Measurements from ENCODE around the gene SARNP.

SARNP gene

GRCh38 chr12:55736780-55737580 lies 80.5 kb downstream of the SARNP start:
- H3K27ac ChIP-seq (ENCODE audit: low read depth in 2 of 2, low read length in 2 of 2), result peak overlapping the region in 1 of 2 donors; percentile 10
- no peak overlapping the region for H3K9ac ChIP-seq (ENCODE audit: low read depth in 1 of 2, low read length in 2 of 2)
- peaks cover 0 to 3% of the 10 kb centered on the region in 2 donors for H3K27me3 ChIP-seq (ENCODE audit: control insufficient read depth in 2 of 2, insufficient read depth in 2 of 2, low read length in 2 of 2)
- peaks cover 0 to 3% of the 10 kb centered on the region in 2 donors for H3K36me3 ChIP-seq (ENCODE audit: control insufficient read depth in 2 of 2, insufficient read depth in 2 of 2, low read length in 2 of 2)
- H3K9me3 ChIP-seq (ENCODE audit: control insufficient read depth in 2 of 2, low read length in 2 of 2), result no peaks in the 10 kb centered on the region
- no peak overlapping the region for H3K4me3 ChIP-seq (ENCODE audit: low read length in 2 of 2)
- peaks cover 9 to 18% of the 10 kb centered on the region in 2 donors for H3K4me1 ChIP-seq (ENCODE audit: control insufficient read depth in 2 of 2, insufficient read depth in 2 of 2, low read length in 2 of 2)

GRCh38 chr12:55736076-55736475 lies 81.4 kb downstream of the SARNP start:
- Histone ChIP-seq H3K9ac (ENCODE audit: low read depth in 1 of 2, low read length in 2 of 2) (no peak overlapping the region), H3K4me3 (ENCODE audit: low read length in 2 of 2) (no peak overlapping the region), H3K27me3 (ENCODE audit: control insufficient read depth in 2 of 2, insufficient read depth in 2 of 2, low read length in 2 of 2) (no peaks in the 10 kb centered on the region), H3K36me3 (ENCODE audit: control insufficient read depth in 2 of 2, insufficient read depth in 2 of 2, low read length in 2 of 2) (peaks cover 0 to 3% of the 10 kb centered on the region in 2 donors), H3K9me3 (ENCODE audit: control insufficient read depth in 2 of 2, low read length in 2 of 2) (no peaks in the 10 kb centered on the region), H3K27ac (ENCODE audit: low read depth in 2 of 2, low read length in 2 of 2) (no peak overlapping the region), H3K4me1 (ENCODE audit: control insufficient read depth in 2 of 2, insufficient read depth in 2 of 2, low read length in 2 of 2) (peaks cover 9 to 18% of the 10 kb centered on the region in 2 donors)

GRCh38 chr12:55734595-55734994 lies 82.9 kb downstream of the SARNP start:
- no peaks in the 10 kb centered on the region for H3K9me3 ChIP-seq (ENCODE audit: control insufficient read depth in 2 of 2, low read length in 2 of 2)
- no peak overlapping the region for H3K4me3 ChIP-seq (ENCODE audit: low read length in 2 of 2)
- peaks cover 19 to 26% of the 10 kb centered on the region in 2 donors for H3K4me1 ChIP-seq (ENCODE audit: control insufficient read depth in 2 of 2, insufficient read depth in 2 of 2, low read length in 2 of 2)
- no peak overlapping the region for H3K27ac ChIP-seq (ENCODE audit: low read depth in 2 of 2, low read length in 2 of 2)
- H3K27me3 ChIP-seq (ENCODE audit: control insufficient read depth in 2 of 2, insufficient read depth in 2 of 2, low read length in 2 of 2), result no peaks in the 10 kb centered on the region
- peaks cover 0 to 3% of the 10 kb centered on the region in 2 donors for H3K36me3 ChIP-seq (ENCODE audit: control insufficient read depth in 2 of 2, insufficient read depth in 2 of 2, low read length in 2 of 2)
- H3K9ac ChIP-seq (ENCODE audit: low read depth in 1 of 2, low read length in 2 of 2), result no peak overlapping the region

- Histone ChIP-seq H3K27ac (ENCODE audit: low read depth in 2 of 2, low read length in 2 of 2) (no peak overlapping the region), H3K9me3 (ENCODE audit: control insufficient read depth in 2 of 2, low read length in 2 of 2) (no peaks in the 10 kb centered on the region), H3K9ac (ENCODE audit: low read depth in 1 of 2, low read length in 2 of 2) (no peak overlapping the region), H3K4me3 (ENCODE audit: low read length in 2 of 2) (no peak overlapping the region), H3K36me3 (ENCODE audit: control insufficient read depth in 2 of 2, insufficient read depth in 2 of 2, low read length in 2 of 2) (peaks cover 0 to 3% of the 10 kb centered on the region in 2 donors), H3K27me3 (ENCODE audit: control insufficient read depth in 2 of 2, insufficient read depth in 2 of 2, low read length in 2 of 2) (no peaks in the 10 kb centered on the region), H3K4me1 (ENCODE audit: control insufficient read depth in 2 of 2, insufficient read depth in 2 of 2, low read length in 2 of 2) (peaks cover 21 to 29% of the 10 kb centered on the region in 2 donors)
Observed at GRCh38 chr12:55733858-55734257, 83.7 kb downstream of the SARNP start.

- no peak overlapping the region for H3K9ac ChIP-seq (ENCODE audit: low read depth in 1 of 2, low read length in 2 of 2)
- peaks cover 0 to 3% of the 10 kb centered on the region in 2 donors for H3K36me3 ChIP-seq (ENCODE audit: control insufficient read depth in 2 of 2, insufficient read depth in 2 of 2, low read length in 2 of 2)
- H3K27ac ChIP-seq (ENCODE audit: low read depth in 2 of 2, low read length in 2 of 2), result no peak overlapping the region
- H3K4me3 ChIP-seq (ENCODE audit: low read length in 2 of 2), result no peak overlapping the region
- H3K4me1 ChIP-seq (ENCODE audit: control insufficient read depth in 2 of 2, insufficient read depth in 2 of 2, low read length in 2 of 2), result peaks cover 20 to 24% of the 10 kb centered on the region in 2 donors
- no peaks in the 10 kb centered on the region for H3K27me3 ChIP-seq (ENCODE audit: control insufficient read depth in 2 of 2, insufficient read depth in 2 of 2, low read length in 2 of 2)
- no peaks in the 10 kb centered on the region for H3K9me3 ChIP-seq (ENCODE audit: control insufficient read depth in 2 of 2, low read length in 2 of 2)
Observed at GRCh38 chr12:55733021-55733555, 84.4 kb downstream of the SARNP start.

GRCh38 chr12:55732288-55732687 lies 85.2 kb downstream of the SARNP start:
- H3K4me3 ChIP-seq (ENCODE audit: low read length in 2 of 2), result no peak overlapping the region
- H3K9me3 ChIP-seq (ENCODE audit: control insufficient read depth in 2 of 2, low read length in 2 of 2), result no peaks in the 10 kb centered on the region
- no peak overlapping the region for H3K27ac ChIP-seq (ENCODE audit: low read depth in 2 of 2, low read length in 2 of 2)
- H3K9ac ChIP-seq (ENCODE audit: low read depth in 1 of 2, low read length in 2 of 2), result no peak overlapping the region
- H3K27me3 ChIP-seq (ENCODE audit: control insufficient read depth in 2 of 2, insufficient read depth in 2 of 2, low read length in 2 of 2), result no peaks in the 10 kb centered on the region
- peaks cover 0 to 3% of the 10 kb centered on the region in 2 donors for H3K36me3 ChIP-seq (ENCODE audit: control insufficient read depth in 2 of 2, insufficient read depth in 2 of 2, low read length in 2 of 2)
- peaks cover 23 to 24% of the 10 kb centered on the region in 2 donors for H3K4me1 ChIP-seq (ENCODE audit: control insufficient read depth in 2 of 2, insufficient read depth in 2 of 2, low read length in 2 of 2)

- no peaks in the 10 kb centered on the region for H3K27me3 ChIP-seq (ENCODE audit: control insufficient read depth in 2 of 2, insufficient read depth in 2 of 2, low read length in 2 of 2)
- peaks cover 13 to 18% of the 10 kb centered on the region in 2 donors for H3K36me3 ChIP-seq (ENCODE audit: control insufficient read depth in 2 of 2, insufficient read depth in 2 of 2, low read length in 2 of 2)
- peak overlapping the region; percentile 90 to 96 for H3K9ac ChIP-seq (ENCODE audit: low read depth in 1 of 2, low read length in 2 of 2)
- no peaks in the 10 kb centered on the region for H3K9me3 ChIP-seq (ENCODE audit: control insufficient read depth in 2 of 2, low read length in 2 of 2)
- peak overlapping the region; percentile 88 to 93 for H3K4me3 ChIP-seq (ENCODE audit: low read length in 2 of 2)
- peak overlapping the region; percentile 93 to 99 for H3K27ac ChIP-seq (ENCODE audit: low read depth in 2 of 2, low read length in 2 of 2)
- peaks cover 27 to 30% of the 10 kb centered on the region in 2 donors for H3K4me1 ChIP-seq (ENCODE audit: control insufficient read depth in 2 of 2, insufficient read depth in 2 of 2, low read length in 2 of 2)
Observed at GRCh38 chr12:55729819-55730818, 87.4 kb downstream of the SARNP start.

GRCh38 chr12:55728939-55729818 lies 88.3 kb downstream of the SARNP start, which contains the start of gene CD63:
CD63 (minus strand) TSS chr12:55729009; CDS start chr12:55728341, 668 bp downstream.
- Histone ChIP-seq H3K4me3 (ENCODE audit: low read length in 2 of 2) (peak within 1 kb of the TSS; percentile 88 to 93), H3K36me3 (ENCODE audit: control insufficient read depth in 2 of 2, insufficient read depth in 2 of 2, low read length in 2 of 2) (peaks cover 23 to 27% of the 10 kb centered on the region in 2 donors), H3K9me3 (ENCODE audit: control insufficient read depth in 2 of 2, low read length in 2 of 2) (no peaks in the 10 kb centered on the region), H3K27me3 (ENCODE audit: control insufficient read depth in 2 of 2, insufficient read depth in 2 of 2, low read length in 2 of 2) (no peaks in the 10 kb centered on the region), H3K9ac (ENCODE audit: low read depth in 1 of 2, low read length in 2 of 2) (peak within 1 kb of the TSS; percentile 90 to 96), H3K4me1 (ENCODE audit: control insufficient read depth in 2 of 2, insufficient read depth in 2 of 2, low read length in 2 of 2) (peaks cover 36 to 40% of the 10 kb centered on the region in 2 donors), H3K27ac (ENCODE audit: low read depth in 2 of 2, low read length in 2 of 2) (peak within 1 kb of the TSS; percentile 93 to 99)

Data from mucosa of rectum (tissue), 2 donors.